ENCODE data around the gene MBOAT1.
"Not testable (repeated sequence)": the region's sequence is repeated elsewhere in the genome, so short reads cannot be mapped to it uniquely, and the experiment has no call there.

The MBOAT1 gene

GRCh38 chr6:20212392-20213111 is at the start of gene MBOAT1:
Gene MBOAT1, minus strand, starts transcription at chr6:20212469. Its CDS starts 235 bp downstream, at chr6:20212234.
- DNase-seq (ENCODE audit: low read depth in 3 of 3), result peak; percentile 44 to 54 (median 47)

- no peak for DNase-seq (ENCODE audit: low read depth in 3 of 3)
Measured at GRCh38 chr6:20261685-20262084, 49.4 kb upstream of the MBOAT1 start.

GRCh38 chr6:20260360-20260759 is 48.1 kb upstream of the MBOAT1 start:
- no peak for DNase-seq (ENCODE audit: low read depth in 3 of 3)

GRCh38 chr6:20259316-20260049 is 47.2 kb upstream of the MBOAT1 start:
- DNase-seq (ENCODE audit: low read depth in 3 of 3), result no peak

- DNase-seq (ENCODE audit: low read depth in 3 of 3), result no peak
Measured at GRCh38 chr6:20255428-20255827, 43.2 kb upstream of the MBOAT1 start.

GRCh38 chr6:20254295-20254694 is 42.0 kb upstream of the MBOAT1 start:
- no peak for DNase-seq (ENCODE audit: low read depth in 3 of 3)

GRCh38 chr6:20253021-20253420 is 40.8 kb upstream of the MBOAT1 start:
- no peak for DNase-seq (ENCODE audit: low read depth in 3 of 3)

- DNase-seq (ENCODE audit: low read depth in 3 of 3), result no peak
Measured at GRCh38 chr6:20252311-20252710, 40.0 kb upstream of the MBOAT1 start.

- DNase-seq (ENCODE audit: low read depth in 3 of 3), result no peak
Measured at GRCh38 chr6:20251525-20251924, 39.3 kb upstream of the MBOAT1 start.

GRCh38 chr6:20246125-20246524 is 33.9 kb upstream of the MBOAT1 start:
- no peak for DNase-seq (ENCODE audit: low read depth in 3 of 3)

- DNase-seq (ENCODE audit: low read depth in 3 of 3), result not testable (repeated sequence)
Measured at GRCh38 chr6:20244807-20245681, 32.8 kb upstream of the MBOAT1 start.

- no peak for DNase-seq (ENCODE audit: low read depth in 3 of 3)
Measured at GRCh38 chr6:20243288-20243687, 31.0 kb upstream of the MBOAT1 start.

- no peak for DNase-seq (ENCODE audit: low read depth in 3 of 3)
Measured at GRCh38 chr6:20242397-20242796, 30.1 kb upstream of the MBOAT1 start.

- no peak for DNase-seq (ENCODE audit: low read depth in 3 of 3)
Measured at GRCh38 chr6:20241102-20241501, 28.8 kb upstream of the MBOAT1 start.

GRCh38 chr6:20238688-20239587 is 26.7 kb upstream of the MBOAT1 start:
- no peak for DNase-seq (ENCODE audit: low read depth in 3 of 3)

- no peak for DNase-seq (ENCODE audit: low read depth in 3 of 3)
Measured at GRCh38 chr6:20237677-20238460, 25.6 kb upstream of the MBOAT1 start.

GRCh38 chr6:20236909-20237600 is 24.8 kb upstream of the MBOAT1 start:
- no peak for DNase-seq (ENCODE audit: low read depth in 3 of 3)

GRCh38 chr6:20236344-20236743 is 24.1 kb upstream of the MBOAT1 start:
- no peak for DNase-seq (ENCODE audit: low read depth in 3 of 3)

GRCh38 chr6:20235041-20235440 is 22.8 kb upstream of the MBOAT1 start:
- no peak for DNase-seq (ENCODE audit: low read depth in 3 of 3)

- DNase-seq (ENCODE audit: low read depth in 3 of 3), result no peak
Measured at GRCh38 chr6:20234136-20234535, 21.9 kb upstream of the MBOAT1 start.
